HepG2 (cell line): ENCODE results near the gene NDEL1. TPM values are rescaled to one million over a fixed set of nuclear protein-coding genes. Genes with fewer than 3 reads are reported as not detected.

Experiments
- LRRFIP1 ChIP-seq: sonication (generic); formaldehyde crosslinking; conservative IDR thresholded peaks from 2 replicates; pipeline ENCODE4 v1.4.0; 2020; ENCODE audit warnings: missing genetic modification reagents
- MXD4 ChIP-seq: IDR thresholded peaks from 2 replicates; pipeline ENCODE4 v1.6.1; 2016; ENCODE audit warnings: mild to moderate bottlenecking, missing biosample characterization, missing genetic modification reagents
- NFRKB ChIP-seq: fragments of 450-650 bp; IDR thresholded peaks from 2 replicates; pipeline ENCODE4 v1.6.1; 2017
- PCBP1 ChIP-seq: fragments of 200-400 bp; formaldehyde crosslinking; IDR thresholded peaks from 2 replicates; pipeline ENCODE4 v1.6.1; 2017; ENCODE audit warnings: mild to moderate bottlenecking, low read depth, low read length, borderline replicate concordance
- PHF20 ChIP-seq: sonication (generic); formaldehyde crosslinking; IDR thresholded peaks from 2 replicates; pipeline ENCODE4 v1.5.0; 2020; ENCODE audit warnings: mild to moderate bottlenecking, missing genetic modification reagents
- POLR2AphosphoS2 ChIP-seq: IDR thresholded peaks from 2 replicates; pipeline ENCODE4 v1.6.1; 2011; ENCODE audit warnings: low read depth, low read length, improper control_type of control experiment
- SIX4 ChIP-seq: sonication (generic); formaldehyde crosslinking; IDR thresholded peaks from 2 replicates; pipeline ENCODE4 v1.4.0; 2020; ENCODE audit warnings: missing genetic modification reagents
- SNAI1 ChIP-seq: sonication (generic); formaldehyde crosslinking; IDR thresholded peaks from 2 replicates; pipeline ENCODE4 v1.5.0; 2020; ENCODE audit warnings: mild to moderate bottlenecking, missing genetic modification reagents, borderline replicate concordance
- TGIF2 ChIP-seq: IDR thresholded peaks from 2 replicates; pipeline ENCODE4 v1.6.1; 2016; ENCODE audit warnings: control low read depth, missing compliant biosample characterization
- ZBTB38 ChIP-seq: sonication (generic); formaldehyde crosslinking; IDR thresholded peaks from 2 replicates; pipeline ENCODE4 v1.5.1; 2020; ENCODE audit warnings: mild to moderate bottlenecking, missing genetic modification reagents
- ZNF180 ChIP-seq: sonication (generic); formaldehyde crosslinking; IDR thresholded peaks from 2 replicates; pipeline ENCODE4 v1.4.0; 2020; ENCODE audit warnings: low read depth, missing genetic modification reagents, borderline replicate concordance
- ZNF430 ChIP-seq: sonication (generic); formaldehyde crosslinking; IDR thresholded peaks from 2 replicates; pipeline ENCODE4 v1.9.0; 2021; ENCODE audit warnings: mild to moderate bottlenecking, missing genetic modification reagents
- ZNF512 ChIP-seq: sonication (generic); formaldehyde crosslinking; IDR thresholded peaks from 2 replicates; pipeline ENCODE4 v1.4.0; 2020; ENCODE audit warnings: mild to moderate bottlenecking, missing genetic modification reagents
- ZNF598 ChIP-seq: sonication (generic); formaldehyde crosslinking; IDR thresholded peaks from 2 replicates; pipeline ENCODE4 v1.5.1; 2020; ENCODE audit warnings: mild to moderate bottlenecking, missing genetic modification reagents, borderline replicate concordance
- ZNF607 ChIP-seq: sonication (generic); formaldehyde crosslinking; IDR thresholded peaks from 2 replicates; pipeline ENCODE4 v1.5.1; 2020; ENCODE audit warnings: missing genetic modification reagents, mild to moderate bottlenecking, borderline replicate concordance
- ZNF83 ChIP-seq: sonication (generic); formaldehyde crosslinking; IDR thresholded peaks from 2 replicates; pipeline ENCODE4 v1.4.0; 2020; ENCODE audit warnings: missing genetic modification reagents, mild to moderate bottlenecking, borderline replicate concordance
- ZNF891 ChIP-seq: sonication (generic); formaldehyde crosslinking; IDR thresholded peaks from 2 replicates; pipeline ENCODE4 v1.5.0; 2020; ENCODE audit warnings: mild to moderate bottlenecking, missing genetic modification reagents
- polyA plus RNA-seq, 8 experiments: library from polyadenylated mRNA; depleted of rRNA in 3 of 8; stranded (reverse) in 7 of 8; unstranded in 1 of 8; fragments of >200 nt; fragmentation: Illumina TruSeq in 4 of 8; extraction: Trizol in 4 of 8; gene quantifications; 2 replicates each; pipeline versions ENCODE4 v1.2.1 to v1.2.3, GENCODE V29; 2011 to 2016; ENCODE audit warnings: low read depth in 4 of 8, missing spikeins in 1 of 8, mixed read lengths in 1 of 8; ENCODE audit not compliant: insufficient read depth in 1 of 8
- total RNA-seq, 5 experiments: library from RNA; depleted of rRNA; stranded (reverse); fragments of >200 nt; fragmentation: Illumina TruSeq; extraction: Trizol; gene quantifications; 2 replicates each; pipeline ENCODE4 v1.2.3, GENCODE V29; 2016; ENCODE audit warnings: low read depth in 1 of 5
- TF ChIP-seq, protein P1 (sequence below): sonication (generic); formaldehyde crosslinking; IDR thresholded peaks from 2 replicates; pipeline ENCODE4 v1.4.0; 2020; ENCODE audit warnings: missing genetic modification reagents, borderline replicate concordance
- TF ChIP-seq, protein P2 (sequence below): sonication (generic); formaldehyde crosslinking; IDR thresholded peaks from 2 replicates; pipeline ENCODE4 v1.4.0; 2020; ENCODE audit warnings: missing genetic modification reagents
- TF ChIP-seq, protein P3 (sequence below): sonication (generic); formaldehyde crosslinking; IDR thresholded peaks from 2 replicates; pipeline ENCODE4 v1.4.0; 2020; ENCODE audit warnings: mild to moderate bottlenecking, missing genetic modification reagents
- TF ChIP-seq, protein P4 (sequence below): sonication (generic); formaldehyde crosslinking; IDR thresholded peaks from 2 replicates; pipeline ENCODE4 v1.4.0; 2020; ENCODE audit warnings: missing genetic modification reagents

NDEL1 gene
- total and polyA plus RNA-seq, 2 of the 13 experiments (the other 11 are each of a cell fraction or from before 2014, with no cell fraction given), result 59.8 to 153 TPM

- TF ChIP-seq LRRFIP1 (no peak), ZNF512 (CRISPR knock-in tag) (no peak), SNAI1 (CRISPR knock-in tag) (no peak), POLR2AphosphoS2 (no peak), TGIF2 (CRISPR knock-in tag) (peak; percentile 15; the same call in 1 of the 2 replicates), SIX4 (CRISPR knock-in tag) (0 out of 2 replicates have a peak, but pooled peaks have one; percentile 19), ZNF891 (CRISPR knock-in tag) (peak; percentile 74; the same call in 1 of the 2 replicates), NFRKB (no peak), PHF20 (CRISPR knock-in tag) (no peak; the same call in 1 of the 2 replicates), PCBP1 (no peak), ZNF598 (CRISPR knock-in tag) (no peak), ZBTB38 (CRISPR knock-in tag) (no peak), ZNF430 (CRISPR knock-in tag) (no peak), ZNF607 (CRISPR knock-in tag) (no peak), MXD4 (CRISPR knock-in tag) (0 out of 2 replicates have a peak, but pooled peaks have one; percentile 23), ZNF83 (CRISPR knock-in tag) (no peak), ZNF180 (CRISPR knock-in tag) (no peak)
- TF ChIP-seq, protein P1, sequence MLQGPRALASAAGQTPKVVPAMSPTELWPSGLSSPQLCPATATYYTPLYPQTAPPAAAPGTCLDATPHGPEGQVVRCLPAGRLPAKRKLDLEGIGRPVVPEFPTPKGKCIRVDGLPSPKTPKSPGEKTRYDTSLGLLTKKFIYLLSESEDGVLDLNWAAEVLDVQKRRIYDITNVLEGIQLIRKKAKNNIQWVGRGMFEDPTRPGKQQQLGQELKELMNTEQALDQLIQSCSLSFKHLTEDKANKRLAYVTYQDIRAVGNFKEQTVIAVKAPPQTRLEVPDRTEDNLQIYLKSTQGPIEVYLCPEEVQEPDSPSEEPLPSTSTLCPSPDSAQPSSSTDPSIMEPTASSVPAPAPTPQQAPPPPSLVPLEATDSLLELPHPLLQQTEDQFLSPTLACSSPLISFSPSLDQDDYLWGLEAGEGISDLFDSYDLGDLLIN (CRISPR knock-in tag), result no peak
- TF ChIP-seq, protein P2, sequence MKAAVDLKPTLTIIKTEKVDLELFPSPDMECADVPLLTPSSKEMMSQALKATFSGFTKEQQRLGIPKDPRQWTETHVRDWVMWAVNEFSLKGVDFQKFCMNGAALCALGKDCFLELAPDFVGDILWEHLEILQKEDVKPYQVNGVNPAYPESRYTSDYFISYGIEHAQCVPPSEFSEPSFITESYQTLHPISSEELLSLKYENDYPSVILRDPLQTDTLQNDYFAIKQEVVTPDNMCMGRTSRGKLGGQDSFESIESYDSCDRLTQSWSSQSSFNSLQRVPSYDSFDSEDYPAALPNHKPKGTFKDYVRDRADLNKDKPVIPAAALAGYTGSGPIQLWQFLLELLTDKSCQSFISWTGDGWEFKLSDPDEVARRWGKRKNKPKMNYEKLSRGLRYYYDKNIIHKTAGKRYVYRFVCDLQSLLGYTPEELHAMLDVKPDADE (CRISPR knock-in tag), result no peak
- TF ChIP-seq, protein P3, sequence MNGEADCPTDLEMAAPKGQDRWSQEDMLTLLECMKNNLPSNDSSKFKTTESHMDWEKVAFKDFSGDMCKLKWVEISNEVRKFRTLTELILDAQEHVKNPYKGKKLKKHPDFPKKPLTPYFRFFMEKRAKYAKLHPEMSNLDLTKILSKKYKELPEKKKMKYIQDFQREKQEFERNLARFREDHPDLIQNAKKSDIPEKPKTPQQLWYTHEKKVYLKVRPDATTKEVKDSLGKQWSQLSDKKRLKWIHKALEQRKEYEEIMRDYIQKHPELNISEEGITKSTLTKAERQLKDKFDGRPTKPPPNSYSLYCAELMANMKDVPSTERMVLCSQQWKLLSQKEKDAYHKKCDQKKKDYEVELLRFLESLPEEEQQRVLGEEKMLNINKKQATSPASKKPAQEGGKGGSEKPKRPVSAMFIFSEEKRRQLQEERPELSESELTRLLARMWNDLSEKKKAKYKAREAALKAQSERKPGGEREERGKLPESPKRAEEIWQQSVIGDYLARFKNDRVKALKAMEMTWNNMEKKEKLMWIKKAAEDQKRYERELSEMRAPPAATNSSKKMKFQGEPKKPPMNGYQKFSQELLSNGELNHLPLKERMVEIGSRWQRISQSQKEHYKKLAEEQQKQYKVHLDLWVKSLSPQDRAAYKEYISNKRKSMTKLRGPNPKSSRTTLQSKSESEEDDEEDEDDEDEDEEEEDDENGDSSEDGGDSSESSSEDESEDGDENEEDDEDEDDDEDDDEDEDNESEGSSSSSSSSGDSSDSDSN, result peak; percentile 85; the same call in 1 of the 2 replicates
- TF ChIP-seq, protein P4, sequence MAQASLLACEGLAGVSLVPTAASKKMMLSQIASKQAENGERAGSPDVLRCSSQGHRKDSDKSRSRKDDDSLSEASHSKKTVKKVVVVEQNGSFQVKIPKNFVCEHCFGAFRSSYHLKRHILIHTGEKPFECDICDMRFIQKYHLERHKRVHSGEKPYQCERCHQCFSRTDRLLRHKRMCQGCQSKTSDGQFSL, result no peak
Observed at GRCh38 chr17:8436169-8436843, 622 bp downstream of the NDEL1 start (continued).
